OCI-LY7 (cell line): ENCODE measurements around the gene ASMTL. TPM values are rescaled to one million over a fixed set of nuclear protein-coding genes. Genes with fewer than 3 reads are reported as not detected.

Experiments used
- BruUV-seq: library from RNA; stranded (reverse); fragments of 400-500 nt; replicated peaks from 2 replicates; lab custom pipeline; 2021; lab: Mats Ljungman, UMichigan
- CTCF ChIA-PET: fragments of 300-600 bp; sonication (Branson Sonifier 250); formaldehyde crosslinking; loops from one replicate; lab custom pipeline; 2022; ENCODE audit warnings: antibody characterized with exemption; ENCODE audit not compliant: unreplicated experiment; lab: Charles Lee
- POLR2A ChIA-PET: fragments of 300-600 bp; sonication (Branson Sonifier 250); formaldehyde crosslinking; loops from one replicate; lab custom pipeline; 2022; ENCODE audit warnings: antibody characterized with exemption; lab: Charles Lee
- DNase-seq: peaks from one replicate; pipeline ENCODE4 v3.0.0-alpha.2; 2015; ENCODE audit warnings: low spot score
- H2AFZ ChIP-seq: fragments of 200-600 bp; sonication (generic), shearing (Covaris generic); 2 replicates; pipeline ENCODE4 v1.6.1; 2014; ENCODE audit warnings: mild to moderate bottlenecking, antibody characterized with exemption, low read length, moderate library complexity
- H3K27ac ChIP-seq: fragments of 200-600 bp; sonication (generic); 2 replicates; pipeline ENCODE4 v1.5.1; 2014; ENCODE audit warnings: mixed run types, low read depth, mild to moderate bottlenecking, moderate library complexity, low read length, inconsistent platforms; ENCODE audit not compliant: poor library complexity, severe bottlenecking
- H3K36me3 ChIP-seq: fragments of 200-600 bp; sonication (generic); 2 replicates; pipeline ENCODE4 v1.6.1; 2014; ENCODE audit warnings: mild to moderate bottlenecking, antibody characterized with exemption, low read length, moderate library complexity, mixed read lengths; ENCODE audit not compliant: insufficient read depth
- H3K4me1 ChIP-seq: fragments of 200-600 bp; sonication (generic); 2 replicates; pipeline ENCODE4 v1.5.1; 2014; ENCODE audit warnings: mild to moderate bottlenecking, low read length; ENCODE audit not compliant: insufficient read depth, poor library complexity, severe bottlenecking
- H3K4me2 ChIP-seq: fragments of 200-600 bp; sonication (generic); 2 replicates; pipeline ENCODE4 v1.6.1; 2014; ENCODE audit warnings: mild to moderate bottlenecking, low read length
- H3K4me3 ChIP-seq: fragments of 200-600 bp; sonication (generic); 2 replicates; pipeline ENCODE4 v1.5.1; 2014; ENCODE audit warnings: mild to moderate bottlenecking, low read depth, low read length; ENCODE audit not compliant: poor library complexity, severe bottlenecking
- H3K79me2 ChIP-seq: fragments of 200-600 bp; sonication (generic); 2 replicates; pipeline ENCODE4 v1.6.1; 2016; ENCODE audit warnings: low read depth, mild to moderate bottlenecking, low read length, moderate library complexity, mixed read lengths; ENCODE audit not compliant: insufficient read depth
- H3K9me2 ChIP-seq: fragments of 200-600 bp; sonication (generic); 2 replicates; pipeline ENCODE4 v1.6.1; 2016; ENCODE audit warnings: mild to moderate bottlenecking, low read length, mixed read lengths; ENCODE audit not compliant: insufficient read depth
- H3K9me3 ChIP-seq: fragments of 200-600 bp; sonication (generic); 2 replicates; pipeline ENCODE4 v1.6.1; 2014; ENCODE audit warnings: mild to moderate bottlenecking, mixed run types, low read length, mixed read lengths
- H4K20me1 ChIP-seq: fragments of 200-600 bp; sonication (generic); 2 replicates; pipeline ENCODE4 v1.6.1; 2014; ENCODE audit warnings: mild to moderate bottlenecking, antibody characterized with exemption, low read length, moderate library complexity, mixed read lengths; ENCODE audit not compliant: insufficient read depth
- EZH2phosphoT487 ChIP-seq: fragments of 200-600 bp; sonication (generic); IDR thresholded peaks from 2 replicates; pipeline ENCODE4 v1.6.1; 2018; ENCODE audit warnings: low read depth, borderline replicate concordance, mild to moderate bottlenecking, mixed run types, antibody characterized with exemption, low read length, moderate library complexity, mixed read lengths
- intact Hi-C: fragments of 100-400 bp; cut with micrococcal nuclease; formaldehyde crosslinking; loops from one replicate; pipeline ENCODE4 v1.10.0; 2022; ENCODE audit not compliant: unreplicated experiment
- total RNA-seq, 2 experiments: library from RNA; depleted of rRNA in 1 of 2; stranded (reverse); fragments of >200 nt in 1 of 2; shearing (Covaris generic) in 1 of 2; gene quantifications; 2 replicates each; pipeline ENCODE4 v1.2.3, GENCODE V29; 2014 to 2022
- TF ChIP-seq, protein P1 (sequence below): fragments of 200-600 bp; sonication (generic); conservative IDR thresholded peaks from 2 replicates; pipeline ENCODE4 v1.5.1; 2014; ENCODE audit warnings: mild to moderate bottlenecking, antibody characterized with exemption, low read length, moderate library complexity, mixed read lengths

The ASMTL gene
- total RNA-seq, 2 experiments from 2014 or later: 17.2 to 37.0 TPM

DNA sequence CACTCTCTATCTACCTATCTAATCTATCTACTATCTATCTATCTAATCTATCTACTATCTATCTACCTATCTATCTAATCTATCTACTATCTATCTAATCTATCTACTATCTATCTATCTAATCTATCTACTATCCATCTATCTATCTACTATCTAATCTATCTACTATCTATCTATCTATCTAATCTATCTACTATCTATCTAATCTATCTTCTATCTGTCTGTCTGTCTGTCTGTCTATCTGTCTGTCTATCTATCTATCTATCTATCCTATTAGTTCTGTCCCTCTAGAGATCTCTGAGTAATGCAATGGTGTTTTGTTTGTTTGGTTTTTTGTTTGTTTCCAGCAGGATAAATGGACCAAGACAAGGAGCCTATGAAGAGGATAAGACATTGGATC is 9.4 kb upstream of the ASMTL start:
- no peak overlapping the region for H3K4me3 ChIP-seq
- H3K79me2 ChIP-seq: peaks cover 38% of the 10 kb centered on the region; the same call in 1 of the 2 replicates
- H3K36me3 ChIP-seq: peaks cover 44% of the 10 kb centered on the region
- ChIA-PET CTCF (no interaction called here), POLR2A (no interaction called here)
- H2AFZ ChIP-seq: no peak overlapping the region
- TF ChIP-seq, protein P1, sequence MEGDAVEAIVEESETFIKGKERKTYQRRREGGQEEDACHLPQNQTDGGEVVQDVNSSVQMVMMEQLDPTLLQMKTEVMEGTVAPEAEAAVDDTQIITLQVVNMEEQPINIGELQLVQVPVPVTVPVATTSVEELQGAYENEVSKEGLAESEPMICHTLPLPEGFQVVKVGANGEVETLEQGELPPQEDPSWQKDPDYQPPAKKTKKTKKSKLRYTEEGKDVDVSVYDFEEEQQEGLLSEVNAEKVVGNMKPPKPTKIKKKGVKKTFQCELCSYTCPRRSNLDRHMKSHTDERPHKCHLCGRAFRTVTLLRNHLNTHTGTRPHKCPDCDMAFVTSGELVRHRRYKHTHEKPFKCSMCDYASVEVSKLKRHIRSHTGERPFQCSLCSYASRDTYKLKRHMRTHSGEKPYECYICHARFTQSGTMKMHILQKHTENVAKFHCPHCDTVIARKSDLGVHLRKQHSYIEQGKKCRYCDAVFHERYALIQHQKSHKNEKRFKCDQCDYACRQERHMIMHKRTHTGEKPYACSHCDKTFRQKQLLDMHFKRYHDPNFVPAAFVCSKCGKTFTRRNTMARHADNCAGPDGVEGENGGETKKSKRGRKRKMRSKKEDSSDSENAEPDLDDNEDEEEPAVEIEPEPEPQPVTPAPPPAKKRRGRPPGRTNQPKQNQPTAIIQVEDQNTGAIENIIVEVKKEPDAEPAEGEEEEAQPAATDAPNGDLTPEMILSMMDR: no peak
- no peak for TF ChIP-seq EZH2phosphoT487
- no peaks in the 10 kb centered on the region for H4K20me1 ChIP-seq
- DNase-seq: no peak
- BruUV-seq: no TSS peak
- intact Hi-C loops: no loop called here
- H3K9me2 ChIP-seq: no peaks in the 10 kb centered on the region
- H3K9me3 ChIP-seq: no peaks in the 10 kb centered on the region
- H3K4me2 ChIP-seq: no peak overlapping the region
- peaks cover 57% of the 10 kb centered on the region for H3K4me1 ChIP-seq
- peak overlapping the region; percentile 38 for H3K27ac ChIP-seq

DNA sequence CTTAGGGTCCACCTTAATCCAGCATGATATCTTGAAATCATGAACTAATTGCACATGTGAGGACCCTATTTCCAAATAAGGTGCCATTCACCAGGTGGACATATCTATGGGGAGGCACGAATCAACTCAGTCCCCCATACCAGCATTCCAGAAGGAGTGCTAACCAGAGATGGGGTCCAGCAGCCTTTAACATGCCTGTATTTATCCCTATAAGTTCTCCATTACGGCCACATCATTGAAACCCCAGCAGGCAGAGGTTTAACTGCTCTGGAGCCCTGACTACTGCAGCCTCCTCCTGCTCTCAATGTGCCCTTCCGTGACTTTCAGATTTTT is 3.2 kb upstream of the ASMTL start:
- Histone ChIP-seq H3K27ac (peak overlapping the region; percentile 58), H3K9me2 (no peaks in the 10 kb centered on the region), H3K4me1 (peaks cover 49% of the 10 kb centered on the region), H3K79me2 (peaks cover 17% of the 10 kb centered on the region; the same call in 1 of the 2 replicates), H4K20me1 (no peaks in the 10 kb centered on the region), H2AFZ (peak overlapping the region; percentile 1; the same call in 1 of the 2 replicates), H3K36me3 (no peaks in the 10 kb centered on the region), H3K9me3 (no peaks in the 10 kb centered on the region), H3K4me3 (no peak overlapping the region), H3K4me2 (peak overlapping the region; percentile 62; the same call in 1 of the 2 replicates)
- BruUV-seq: no TSS peak
- no peak for TF ChIP-seq EZH2phosphoT487
- TF ChIP-seq, protein P1: no peak
- ChIA-PET POLR2A (no interaction called here), CTCF (no interaction called here)
- no peak for DNase-seq
- intact Hi-C loops: loop anchor here (10.0 kb wide), 1 partner anchor 1059 kb away; no protein-coding TSS in a partner anchor

DNA sequence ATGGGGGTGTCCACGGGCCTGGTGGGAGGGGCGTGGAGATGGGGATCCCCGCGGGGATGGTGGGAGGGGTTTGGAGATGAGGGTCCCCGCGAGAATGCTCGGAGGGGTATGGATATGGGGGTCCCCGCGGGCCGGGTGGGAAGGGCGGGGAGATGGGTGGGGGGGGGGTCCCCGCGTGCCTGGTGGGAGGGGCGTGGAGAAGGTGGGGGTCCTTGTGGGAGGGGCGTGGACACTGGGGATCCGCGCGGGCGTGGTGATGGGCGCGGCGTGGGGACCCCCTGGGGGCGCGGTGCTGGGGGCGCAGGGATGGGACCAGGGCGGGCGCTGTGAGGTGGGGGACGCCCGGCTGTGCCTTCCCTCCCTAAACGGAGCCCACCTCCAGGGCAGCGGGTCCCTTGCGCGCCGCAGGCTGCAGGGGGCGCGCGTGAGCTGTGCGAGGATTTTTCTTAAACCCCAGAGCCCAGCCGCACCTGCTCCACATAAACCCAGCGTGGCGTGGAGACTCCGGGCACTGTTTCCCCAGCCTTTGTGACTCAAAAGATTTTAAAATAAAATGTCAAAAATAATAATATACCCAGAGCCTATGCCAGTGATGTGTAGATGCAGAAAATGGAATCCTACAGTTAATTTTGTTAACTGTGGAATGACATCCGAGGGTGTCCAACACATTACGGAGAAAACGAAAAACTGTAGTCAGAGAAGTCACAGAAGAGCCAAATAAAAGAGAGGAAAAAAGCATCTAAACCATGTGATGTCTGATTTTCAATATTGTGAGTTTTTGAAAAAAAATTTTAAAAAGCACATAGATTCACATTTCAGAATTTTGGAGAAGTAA is 1.5 kb upstream of the ASMTL start:
- H3K4me2 ChIP-seq: peak overlapping the region; percentile 62

More for the DNA sequence above, 1.5 kb upstream of the ASMTL start:
- Histone ChIP-seq H3K9me2 (no peaks in the 10 kb centered on the region), H3K4me1 (peaks cover 49% of the 10 kb centered on the region), H3K27ac (peak overlapping the region; percentile 58), H3K36me3 (peaks cover 12% of the 10 kb centered on the region), H4K20me1 (no peaks in the 10 kb centered on the region), H3K4me3 (peak overlapping the region; percentile 68), H2AFZ (no peak overlapping the region; the same call in 1 of the 2 replicates), H3K9me3 (peaks cover under 1% of the 10 kb centered on the region; the same call in 1 of the 2 replicates), H3K79me2 (peaks cover 34% of the 10 kb centered on the region)
- ChIA-PET CTCF (no interaction called here), POLR2A (no interaction called here)
- peak; percentile 91 for DNase-seq
- TF ChIP-seq, protein P1: peak; percentile 93
- TF ChIP-seq EZH2phosphoT487: no peak
- no TSS peak for BruUV-seq
- intact Hi-C loops: loop anchor here (1.0 to 10.0 kb wide), 9 partner anchors 38 to 1175 kb away; partner anchors contain the start of genes P2RY8 and SLC25A6
